ENCODE measurements around the gene WNT5B.
"Not testable (repeated sequence)": the region's sequence is repeated elsewhere in the genome, so short reads cannot be mapped to it uniquely, and the experiment has no call there.

The WNT5B gene

DNA sequence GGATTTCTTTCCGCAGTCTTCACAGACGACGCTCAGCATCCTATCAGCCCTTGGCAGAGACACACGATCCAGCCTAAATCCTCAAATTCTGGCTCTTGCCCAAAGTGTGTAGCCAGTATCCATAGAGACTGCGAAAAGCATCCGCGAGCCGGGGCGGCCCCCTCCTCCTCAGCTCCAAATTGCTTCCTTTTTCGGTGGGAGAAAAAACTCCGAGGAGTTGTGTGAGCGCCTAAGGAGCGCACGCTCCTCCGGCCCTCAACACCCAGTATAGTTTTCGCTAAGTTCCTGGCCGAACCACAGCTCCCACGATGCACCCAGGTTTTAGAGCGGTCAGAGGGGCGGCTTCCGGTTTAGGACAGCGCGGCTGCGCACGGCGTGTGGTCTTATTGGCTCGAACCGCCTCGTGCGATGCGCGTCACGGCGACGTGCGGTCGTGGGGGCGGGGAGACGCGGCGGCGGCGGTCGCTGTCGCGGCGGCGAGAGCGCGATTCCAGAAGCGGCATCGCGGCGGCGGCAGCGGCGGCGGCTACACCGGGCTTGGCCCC lies 61.6 kb downstream of the WNT5B start, which contains the start of gene ADIPOR2:
TSS of gene ADIPOR2 (plus strand) at position 493 of the 545 bp plus-strand sequence. CDS start 63,274 bp downstream, outside the sequence.
- CTCF ChIA-PET = interaction anchor here (2.2 kb wide), 1 partner anchor 19 kb away, joined by 5 read pairs; no protein-coding TSS in a partner anchor
- DNase-seq (ENCODE audit: extremely low spot score) = peak; percentile 96
- POLR2A ChIA-PET = interaction anchor here (1.1 kb wide), 1 partner anchor 20 kb away, joined by 3 read pairs; no protein-coding TSS in a partner anchor
- TF ChIP-seq, protein P1, sequence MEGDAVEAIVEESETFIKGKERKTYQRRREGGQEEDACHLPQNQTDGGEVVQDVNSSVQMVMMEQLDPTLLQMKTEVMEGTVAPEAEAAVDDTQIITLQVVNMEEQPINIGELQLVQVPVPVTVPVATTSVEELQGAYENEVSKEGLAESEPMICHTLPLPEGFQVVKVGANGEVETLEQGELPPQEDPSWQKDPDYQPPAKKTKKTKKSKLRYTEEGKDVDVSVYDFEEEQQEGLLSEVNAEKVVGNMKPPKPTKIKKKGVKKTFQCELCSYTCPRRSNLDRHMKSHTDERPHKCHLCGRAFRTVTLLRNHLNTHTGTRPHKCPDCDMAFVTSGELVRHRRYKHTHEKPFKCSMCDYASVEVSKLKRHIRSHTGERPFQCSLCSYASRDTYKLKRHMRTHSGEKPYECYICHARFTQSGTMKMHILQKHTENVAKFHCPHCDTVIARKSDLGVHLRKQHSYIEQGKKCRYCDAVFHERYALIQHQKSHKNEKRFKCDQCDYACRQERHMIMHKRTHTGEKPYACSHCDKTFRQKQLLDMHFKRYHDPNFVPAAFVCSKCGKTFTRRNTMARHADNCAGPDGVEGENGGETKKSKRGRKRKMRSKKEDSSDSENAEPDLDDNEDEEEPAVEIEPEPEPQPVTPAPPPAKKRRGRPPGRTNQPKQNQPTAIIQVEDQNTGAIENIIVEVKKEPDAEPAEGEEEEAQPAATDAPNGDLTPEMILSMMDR (IDR thresholded peaks at IDR 0.05; ENCODE audit: control extremely low read depth, extremely low read depth, low read depth, missing control alignments) = no peak

- ChIA-PET CTCF (no interaction called here), POLR2A (interaction anchor here (0.6 to 1.1 kb wide), 2 partner anchors 20 to 97 kb away, joined by 3 read pairs; no protein-coding TSS in a partner anchor)
- TF ChIP-seq, protein P1 (IDR thresholded peaks at IDR 0.05; ENCODE audit: control extremely low read depth, extremely low read depth, low read depth, missing control alignments) = no peak
- peak; percentile 59 for DNase-seq (ENCODE audit: extremely low spot score)
Observed at GRCh38 chr12:1691123-1692007, 62.3 kb downstream of the WNT5B start.

DNA sequence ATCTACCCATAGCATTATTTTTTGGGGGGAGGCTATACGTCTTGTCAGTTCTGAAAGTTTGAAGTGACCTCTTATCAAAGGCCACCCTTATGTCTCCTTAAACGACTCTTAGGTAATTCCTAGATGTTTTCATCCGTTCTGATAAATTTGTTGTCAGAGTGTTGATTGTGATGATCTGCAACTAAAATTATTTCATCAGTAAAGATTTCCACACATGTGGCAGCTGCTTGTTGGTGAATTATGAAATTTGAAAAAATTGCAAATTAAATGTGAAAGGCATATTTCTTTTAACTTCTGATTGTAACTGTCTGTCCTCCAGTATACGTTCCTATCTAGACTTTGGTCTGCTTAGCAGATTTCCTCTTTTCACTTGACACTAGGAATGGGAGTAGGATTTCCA lies 63.2 kb downstream of the WNT5B start:
- TF ChIP-seq, protein P1 (IDR thresholded peaks at IDR 0.05; ENCODE audit: control extremely low read depth, extremely low read depth, low read depth, missing control alignments) = no peak
- ChIA-PET CTCF (interaction anchor here (1.5 kb wide), 1 partner anchor 99 kb away, joined by 4 read pairs; no protein-coding TSS in a partner anchor), POLR2A (no interaction called here)
- no peak for DNase-seq (ENCODE audit: extremely low spot score)

GRCh38 chr12:1692895-1693610 lies 64.0 kb downstream of the WNT5B start:
- ChIA-PET POLR2A (interaction anchor here (0.7 kb wide), 3 partner anchors 77 to 1105 kb away, joined by 3 to 4 read pairs (median 4); no protein-coding TSS in a partner anchor), CTCF (interaction anchor here (1.5 kb wide), 1 partner anchor 98 kb away, joined by 4 read pairs; no protein-coding TSS in a partner anchor)
- DNase-seq (ENCODE audit: extremely low spot score) = no peak
- TF ChIP-seq, protein P1 (IDR thresholded peaks at IDR 0.05; ENCODE audit: control extremely low read depth, extremely low read depth, low read depth, missing control alignments) = no peak

DNA sequence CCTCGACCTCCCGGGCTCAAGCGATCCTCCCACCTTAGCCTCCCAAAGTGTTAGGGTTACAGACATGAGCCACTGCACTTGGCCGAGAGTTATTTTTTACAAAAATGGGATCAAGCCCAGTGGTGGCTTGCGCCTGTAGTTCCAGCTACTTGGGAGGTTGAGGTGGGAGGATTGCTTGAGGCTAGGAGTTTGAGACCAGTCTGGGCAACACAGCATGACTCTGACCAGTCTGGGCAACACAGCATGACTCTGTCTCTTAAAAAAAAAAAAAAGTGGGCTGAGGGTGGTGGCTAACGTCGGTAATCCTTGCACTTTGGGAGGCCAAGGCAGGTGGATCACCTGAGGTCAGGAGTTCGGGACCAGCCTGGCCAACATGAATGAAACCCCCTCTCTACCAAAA lies 66.1 kb downstream of the WNT5B start:
- CTCF ChIA-PET, POLR2A ChIA-PET: not testable (repeated sequence)

DNA sequence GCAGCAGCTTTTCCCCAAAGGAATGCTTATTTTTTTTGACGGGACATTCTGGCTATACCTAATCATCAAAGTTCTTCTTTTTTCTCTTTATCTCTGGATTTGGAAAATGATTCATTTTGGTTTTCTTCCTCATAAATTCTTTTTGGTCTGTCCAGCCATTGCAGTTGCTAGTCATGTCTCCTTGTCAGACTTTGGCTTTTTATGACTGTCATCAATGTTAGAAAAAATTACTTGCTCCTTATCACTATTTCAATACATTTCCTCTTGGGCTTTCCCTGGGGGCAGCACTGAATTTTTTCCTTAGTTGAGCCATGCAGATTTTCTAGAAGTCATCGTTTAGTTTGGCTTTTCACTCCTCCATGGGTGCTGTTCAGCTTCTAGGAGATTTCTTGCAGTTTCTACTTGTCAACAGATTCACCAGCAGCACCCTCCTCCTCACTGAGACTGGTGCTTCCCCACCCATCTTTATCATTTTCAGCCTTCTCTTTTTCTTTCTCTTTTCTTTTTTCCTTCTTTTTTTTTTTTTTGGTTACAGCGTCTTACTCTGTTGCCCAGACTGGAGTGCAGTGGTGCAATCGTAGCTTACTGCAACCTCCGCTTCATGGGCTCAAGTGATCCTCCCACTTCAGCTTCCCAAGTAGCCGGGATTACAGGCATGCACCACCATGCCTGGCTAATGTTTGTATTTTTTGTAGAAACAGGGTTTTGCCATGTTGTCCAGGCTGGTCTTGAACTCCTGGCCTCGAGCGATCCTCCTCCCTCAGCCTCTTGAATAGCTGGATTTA lies 67.0 kb downstream of the WNT5B start:
- CTCF ChIA-PET = interaction anchor here (0.9 to 2.0 kb wide), 3 partner anchors 10 to 95 kb away, joined by 3 to 7 read pairs (median 3); no protein-coding TSS in a partner anchor
- POLR2A ChIA-PET = no interaction called here
- no peak for DNase-seq (ENCODE audit: extremely low spot score)
- TF ChIP-seq, protein P1 (IDR thresholded peaks at IDR 0.05; ENCODE audit: control extremely low read depth, extremely low read depth, low read depth, missing control alignments) = no peak

More for the DNA sequence above, 66.1 kb downstream of the WNT5B start:
- not testable (repeated sequence) for DNase-seq (ENCODE audit: extremely low spot score)

Measured in GM10248 (cell line).